Measurements from ENCODE around the gene NTRK1.

GRCh38 chr1:156840898-156841279, 19.8 kb upstream of the NTRK1 start:
- no peak for TF ChIP-seq ZNF565 (CRISPR knock-in tag; conservative IDR thresholded peaks at IDR 0.05; ENCODE audit: low read depth)
- TF ChIP-seq ARNTL (CRISPR knock-in tag; IDR thresholded peaks at IDR 0.05; ENCODE audit: borderline replicate concordance, low read depth) = no peak
- TF ChIP-seq CSDC2 (CRISPR knock-in tag; IDR thresholded peaks at IDR 0.05) = no peak
- no peak for TF ChIP-seq CREB5 (CRISPR knock-in tag; IDR thresholded peaks at IDR 0.05; ENCODE audit: low read depth)
- TF ChIP-seq PATZ1 (CRISPR knock-in tag; IDR thresholded peaks at IDR 0.05; ENCODE audit: borderline replicate concordance) = no peak

All from SK-N-SH treated with all-trans-retinoic acid at 6 μM for 48 hours (cell line).